Activated CD4-positive, alpha-beta T cell treated with anti-CD3 and anti-CD28 coated beads for 24 hours (primary cell): ENCODE results near the gene MTHFR.

Experiments used
- DNase-seq, 2 donors: peaks; one replicate each; pipeline ENCODE4 v3.0.0-alpha.2; 2020; ENCODE audit warnings: low read depth in 2 of 2

MTHFR gene

GRCh38 chr1:11759791-11760190 is 46.0 kb downstream of the MTHFR start:
- DNase-seq = no peak

GRCh38 chr1:11757047-11757446 is 48.7 kb downstream of the MTHFR start:
- DNase-seq = no peak

GRCh38 chr1:11753555-11754208 is 52.1 kb downstream of the MTHFR start:
- DNase-seq = no peak

DNA sequence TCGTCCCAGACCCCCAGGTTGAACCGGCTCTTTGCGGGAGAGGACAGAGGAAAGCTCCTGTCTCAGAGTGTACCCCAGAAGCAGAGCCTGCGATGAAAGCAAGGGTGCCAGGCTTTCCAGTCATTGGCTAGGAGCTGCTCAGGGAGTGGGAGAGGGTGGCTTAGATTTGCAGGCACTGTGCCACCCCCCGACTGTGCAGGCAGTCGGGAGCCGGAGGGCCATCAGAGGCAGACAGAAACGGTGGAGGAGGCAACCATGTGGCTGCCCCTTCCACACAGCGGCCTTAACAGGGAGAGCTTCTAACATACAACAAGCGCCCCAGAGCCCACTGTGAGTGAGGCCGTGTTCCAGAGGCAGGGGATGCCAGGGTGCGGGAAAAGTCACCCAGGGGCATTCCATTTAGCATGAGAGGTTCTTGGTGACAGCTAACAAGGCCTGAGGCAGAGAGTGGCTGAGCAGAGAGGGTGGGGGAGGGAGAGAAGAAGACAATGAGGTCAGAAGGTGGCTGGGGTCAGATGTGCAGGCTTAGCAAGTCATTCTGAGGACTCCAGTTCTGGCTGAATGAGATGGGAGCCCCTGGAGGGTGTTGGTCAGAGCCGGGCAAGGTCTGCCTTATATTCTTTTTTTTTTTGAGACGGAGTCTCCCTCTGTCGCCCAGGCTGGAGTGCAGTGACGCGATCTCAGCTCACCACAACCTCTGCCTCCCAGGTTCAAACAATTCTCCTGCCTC is 53.2 kb downstream of the MTHFR start:
- DNase-seq = no peak

DNA sequence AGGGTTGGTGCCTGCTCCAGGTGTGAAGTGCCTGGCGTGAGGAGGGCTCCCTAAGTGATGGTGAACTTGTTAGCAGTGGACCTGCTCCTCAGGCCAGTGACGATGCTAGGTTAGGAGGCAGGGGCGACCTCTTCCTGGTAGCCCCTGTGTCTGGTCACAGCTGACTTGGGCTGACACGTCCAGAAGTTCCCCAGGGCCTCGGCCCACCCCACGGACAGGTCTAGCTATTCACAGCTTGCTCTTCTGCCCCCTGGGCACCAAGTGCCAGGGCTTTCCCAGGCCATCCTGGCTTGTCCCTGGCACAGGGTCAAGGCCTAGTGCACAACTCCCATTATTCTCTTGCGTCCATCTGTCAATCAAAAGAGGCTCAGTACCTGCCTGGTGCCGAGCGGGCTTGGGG is 54.7 kb downstream of the MTHFR start:
- no peak for DNase-seq

GRCh38 chr1:11749996-11750395 is 55.8 kb downstream of the MTHFR start:
- no peak for DNase-seq

- DNase-seq = peak in 1 of 2 donors; percentile 44
Measured at GRCh38 chr1:11749203-11749689, 56.5 kb downstream of the MTHFR start.

DNA sequence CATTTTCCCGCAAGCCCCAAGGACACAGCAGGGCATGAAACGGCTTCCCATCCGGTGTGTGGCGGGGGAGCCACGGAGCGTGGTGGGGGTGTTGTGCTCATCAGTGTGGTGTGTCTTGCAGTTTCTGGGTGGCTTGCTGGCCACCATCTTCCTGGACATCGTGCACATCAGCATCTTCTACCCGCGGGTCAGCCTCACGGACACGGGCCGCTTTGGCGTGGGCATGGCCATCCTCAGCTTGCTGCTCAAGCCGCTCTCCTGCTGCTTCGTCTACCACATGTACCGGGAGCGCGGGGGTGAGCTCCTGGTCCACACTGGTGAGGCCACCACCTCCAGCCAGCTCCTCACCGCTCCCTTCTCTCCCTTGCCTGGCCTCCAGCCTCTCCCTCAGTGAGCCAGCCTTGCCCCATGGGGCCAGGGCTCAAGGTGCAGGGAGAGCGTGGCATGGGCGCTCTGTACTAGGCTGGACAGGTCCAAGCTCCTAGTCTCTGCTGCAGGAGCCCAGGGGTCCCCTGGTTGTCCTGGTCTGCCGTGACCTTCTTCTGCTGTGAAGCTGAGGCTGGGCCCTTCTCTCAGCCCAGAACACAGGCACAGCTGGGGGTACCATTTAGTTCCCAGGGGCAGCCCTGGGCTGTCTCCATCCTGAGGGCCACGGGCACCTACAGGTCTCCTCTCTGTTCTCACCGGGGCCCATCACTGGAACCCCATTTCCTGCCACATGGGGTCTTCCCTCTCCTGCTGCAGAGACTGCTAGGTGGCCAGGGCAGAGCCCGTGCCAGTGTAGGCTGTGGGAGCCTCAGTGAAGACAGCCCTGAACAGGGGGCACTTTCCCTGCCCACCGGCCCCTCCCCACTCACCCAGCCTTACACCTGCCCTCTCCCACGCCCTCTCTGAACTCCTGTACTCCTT is 57.2 kb downstream of the MTHFR start:
- no peak for DNase-seq

GRCh38 chr1:11746795-11747487 is 58.8 kb downstream of the MTHFR start:
- DNase-seq = no peak

DNA sequence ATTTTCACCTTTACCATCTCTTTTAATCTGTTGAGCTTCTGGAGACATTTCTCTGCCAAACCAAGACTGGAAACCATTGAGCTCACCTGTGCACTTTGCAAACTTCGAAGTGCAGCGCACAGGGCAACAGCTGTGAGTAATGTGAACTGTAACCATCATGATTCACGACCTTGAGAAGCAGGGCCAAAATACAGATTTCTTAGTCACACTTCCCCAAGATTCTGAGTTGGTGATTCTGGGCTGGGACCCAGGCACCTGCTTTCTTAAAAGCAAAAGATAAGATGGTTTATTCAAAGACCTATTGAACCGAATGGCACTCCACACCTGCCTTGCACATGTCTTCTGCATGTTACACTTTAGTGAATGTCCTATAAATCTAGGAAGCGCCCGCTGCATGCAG is 59.7 kb downstream of the MTHFR start:
- DNase-seq = no peak

DNA sequence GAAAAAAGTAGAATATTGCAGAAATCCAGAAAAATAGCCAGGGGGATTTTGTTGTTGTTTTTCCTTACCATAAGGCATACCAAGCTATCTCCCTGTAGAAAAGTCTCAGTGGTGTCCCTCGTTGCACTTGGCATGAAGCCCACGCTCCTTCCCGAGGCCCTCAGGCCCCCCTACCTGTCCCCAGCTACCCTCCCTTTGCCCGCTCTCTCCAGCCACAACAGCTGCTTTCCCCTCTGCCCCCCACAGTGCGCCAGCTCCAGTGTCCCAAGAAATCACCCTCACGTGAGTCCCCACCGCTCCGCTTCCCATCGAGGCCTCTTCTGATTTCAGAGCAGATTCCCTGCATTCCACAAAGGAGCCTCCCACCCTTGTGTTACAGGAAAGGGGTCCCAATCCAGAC is 61.5 kb downstream of the MTHFR start:
- no peak for DNase-seq

DNA sequence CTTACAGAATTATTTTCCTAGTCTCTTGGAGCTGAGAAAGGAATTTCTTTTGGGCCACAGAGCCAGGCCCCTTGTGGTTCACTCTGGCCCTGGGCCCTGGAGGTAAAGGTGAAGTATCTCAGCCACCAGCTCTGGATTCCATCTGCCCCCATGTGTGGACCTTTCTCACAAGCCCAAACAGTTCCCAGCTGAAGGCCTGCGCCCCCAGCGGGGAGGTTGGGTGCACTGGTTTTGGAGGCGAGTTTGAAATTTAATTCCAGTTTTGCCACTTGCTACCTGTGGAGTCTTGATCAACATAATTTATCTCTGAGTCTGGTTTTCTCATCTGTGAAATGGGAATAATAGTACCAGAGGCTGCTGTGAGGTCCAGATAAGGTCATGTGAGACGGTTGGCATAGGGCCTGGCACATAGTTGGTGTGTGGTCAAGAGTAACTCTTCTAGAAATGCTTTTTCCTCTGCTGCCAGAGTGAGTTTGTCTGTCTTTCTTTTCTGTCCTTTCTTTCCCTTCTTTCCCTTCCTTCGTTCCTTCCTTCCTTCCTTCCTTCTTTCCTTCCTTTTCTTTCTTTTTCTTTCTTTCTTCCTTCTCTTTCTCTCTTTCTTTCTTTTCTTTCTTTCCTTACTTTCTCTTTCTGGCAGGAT is 63.7 kb downstream of the MTHFR start:
- DNase-seq = no peak

DNA sequence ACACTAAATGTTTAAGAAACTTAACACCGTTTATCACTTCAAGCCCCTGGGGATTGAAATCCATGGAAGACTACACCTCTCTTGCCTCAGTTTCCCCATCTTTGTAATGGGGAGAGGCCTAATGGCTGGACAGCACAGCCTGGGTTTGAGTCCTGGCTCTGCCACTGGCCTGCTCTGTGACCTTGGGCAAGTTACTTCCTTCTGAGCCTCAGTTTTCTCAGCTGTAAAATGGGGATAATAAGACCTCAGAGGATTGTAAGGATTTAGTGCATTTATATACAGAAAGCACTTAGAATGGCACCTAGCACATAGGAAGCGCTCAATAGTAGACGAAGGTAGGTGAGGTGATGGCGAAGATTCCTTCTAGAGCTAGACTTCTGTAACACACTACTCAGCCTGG is 64.3 kb downstream of the MTHFR start:
- no peak for DNase-seq

GRCh38 chr1:11740258-11741192 is 65.2 kb downstream of the MTHFR start:
- DNase-seq = peak in 1 of 2 donors; percentile 5

GRCh38 chr1:11738783-11739182 is 67.0 kb downstream of the MTHFR start:
- no peak for DNase-seq

- DNase-seq = no peak
Measured at GRCh38 chr1:11738096-11738495, 67.7 kb downstream of the MTHFR start.

- peak in 1 of 2 donors; percentile 19 for DNase-seq
Measured at GRCh38 chr1:11736746-11737639, 68.8 kb downstream of the MTHFR start.

DNA sequence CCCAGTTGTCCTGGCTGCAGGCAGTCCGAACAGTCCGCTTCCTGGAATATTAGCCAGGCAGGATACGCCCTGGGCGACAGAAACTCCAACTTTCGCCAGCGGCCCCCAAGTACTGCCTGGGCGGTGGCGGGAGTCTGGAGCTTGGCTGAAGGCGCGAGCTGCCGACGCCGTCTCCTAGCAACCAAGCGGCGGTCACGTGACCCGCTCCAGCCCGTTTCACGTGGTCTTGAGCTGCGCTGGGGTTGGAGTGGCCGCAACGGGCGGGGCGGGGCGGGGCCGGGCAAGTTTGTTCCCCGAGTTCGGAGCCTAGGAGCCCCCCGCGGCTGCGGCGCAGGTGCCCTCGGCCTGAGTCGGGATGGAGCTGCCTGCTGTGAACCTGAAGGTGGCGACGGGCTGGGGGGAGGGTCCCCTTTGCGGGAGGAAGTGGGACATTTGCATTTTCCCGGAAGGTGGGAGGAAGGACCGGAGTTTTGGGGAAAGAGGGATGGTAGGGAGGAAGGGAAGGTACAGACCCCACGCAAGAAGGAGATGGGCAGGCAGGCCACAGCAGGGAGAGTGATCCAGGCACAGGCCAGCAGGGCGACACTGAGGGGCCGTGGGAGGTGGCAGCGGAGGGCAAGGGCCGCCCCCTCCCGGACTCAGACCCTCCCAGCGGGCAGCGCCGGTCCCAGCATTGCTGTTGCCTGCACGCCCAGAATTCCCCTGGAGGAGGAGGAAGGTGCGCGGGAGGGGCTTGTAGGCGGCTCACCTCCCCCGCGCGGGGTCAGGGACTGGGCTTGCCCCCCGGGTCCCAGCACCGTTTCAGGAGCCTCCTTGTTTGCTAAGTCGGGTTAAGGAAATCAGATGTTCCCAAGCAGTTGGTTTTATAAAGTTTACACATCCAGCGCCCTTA is 69.7 kb downstream of the MTHFR start, which contains the start of gene AGTRAP:
Gene AGTRAP (plus strand): TSS at position 283 of the 892 bp plus-strand sequence. CDS start 73 bp downstream, at position 356.
- DNase-seq = peak; percentile 81 to 89
